Cardiac fibroblast (primary cell): ENCODE results near the gene KRTAP10-12.
"Not testable (repeated sequence)": the region's sequence is repeated elsewhere in the genome, so short reads cannot be mapped to it uniquely, and the experiment has no call there.

Source experiments
- DNase-seq, 2 donors: peaks; one replicate each; pipeline versions ENCODE4 v3.0.0 to v3.0.0-alpha.2; 2010; ENCODE audit warnings: low read depth in 2 of 2
- H3K4me3 ChIP-seq, 2 donors: replicated peaks in 1 of 2; 1 replicate in 1 of 2; 2 replicates in 1 of 2; pipeline ENCODE4 v1.5.1; 2011; ENCODE audit warnings: low read depth in 2 of 2, low read length in 2 of 2, mild to moderate bottlenecking in 2 of 2, moderate library complexity in 1 of 2
- CTCF ChIP-seq: IDR thresholded peaks from one replicate; pipeline ENCODE4 v1.5.1; 2011; ENCODE audit warnings: low read depth, mild to moderate bottlenecking, low read length, inconsistent platforms

Gene KRTAP10-12

DNA sequence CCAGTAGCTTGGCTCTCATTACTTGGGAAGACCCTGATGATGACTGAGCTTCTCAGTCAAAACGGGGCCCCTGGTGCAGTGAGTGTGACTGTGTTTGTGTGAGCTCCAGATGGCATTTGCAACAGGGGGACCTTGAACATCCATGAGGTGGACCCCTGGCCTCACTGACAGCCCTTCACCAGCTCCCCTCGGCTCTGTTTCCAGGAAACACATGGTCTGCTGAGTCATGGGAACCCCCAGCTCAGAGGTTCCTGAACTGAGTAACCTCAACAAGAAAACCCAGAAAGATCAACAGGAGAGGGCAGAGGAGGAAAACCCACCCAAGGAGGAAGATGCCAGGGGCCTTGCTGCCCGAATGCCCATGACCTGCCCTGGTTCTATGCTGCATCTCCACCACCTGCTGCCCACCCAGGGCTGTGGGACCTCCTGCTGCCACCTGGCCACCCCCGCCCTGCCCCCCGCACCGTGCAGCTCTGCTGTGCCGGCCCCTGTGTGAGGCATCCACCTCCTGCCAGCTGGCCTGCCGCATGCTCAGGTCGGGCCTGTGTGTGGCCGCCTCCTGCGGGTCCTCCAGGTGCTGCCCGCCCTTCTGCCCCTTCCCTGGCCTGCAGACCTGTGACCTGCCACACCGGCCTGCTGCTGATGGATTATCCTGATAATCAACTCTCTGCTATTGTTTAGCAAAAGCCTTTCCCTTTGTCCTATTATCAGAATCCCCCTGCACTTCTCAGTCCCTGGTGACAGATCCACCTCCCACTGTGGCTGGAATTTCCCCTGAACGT is 10.8 kb upstream of the KRTAP10-12 start:
- TF ChIP-seq CTCF: no peak

GRCh38 chr21:44686843-44687561 is 10.0 kb upstream of the KRTAP10-12 start:
- DNase-seq: no peak
- H3K4me3 ChIP-seq: no peak overlapping the region
- TF ChIP-seq CTCF: no peak

More for the DNA sequence above, 10.8 kb upstream of the KRTAP10-12 start:
- no peak overlapping the region for H3K4me3 ChIP-seq
- no peak for DNase-seq

DNA sequence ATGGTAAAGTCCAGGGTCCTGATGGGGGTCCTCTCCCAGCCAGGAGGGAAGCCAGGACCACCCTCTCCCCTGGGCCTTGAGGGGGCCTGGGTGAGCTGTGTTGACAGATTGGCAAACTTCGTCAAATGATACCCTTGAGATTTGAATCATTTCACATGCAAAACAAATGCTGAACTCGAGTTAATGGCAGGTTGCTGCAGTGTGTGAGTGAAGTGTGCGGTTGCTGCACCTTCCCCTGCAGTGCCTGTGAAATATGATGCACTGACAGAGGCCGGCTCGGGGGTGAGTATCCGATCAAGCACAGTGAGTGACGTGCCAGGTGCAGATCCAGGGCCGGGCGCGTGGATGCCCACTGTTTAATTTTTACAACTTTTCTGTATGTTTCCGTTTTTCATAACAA is 9.3 kb upstream of the KRTAP10-12 start:
- no peak overlapping the region for H3K4me3 ChIP-seq
- TF ChIP-seq CTCF: no peak
- DNase-seq: no peak

DNA sequence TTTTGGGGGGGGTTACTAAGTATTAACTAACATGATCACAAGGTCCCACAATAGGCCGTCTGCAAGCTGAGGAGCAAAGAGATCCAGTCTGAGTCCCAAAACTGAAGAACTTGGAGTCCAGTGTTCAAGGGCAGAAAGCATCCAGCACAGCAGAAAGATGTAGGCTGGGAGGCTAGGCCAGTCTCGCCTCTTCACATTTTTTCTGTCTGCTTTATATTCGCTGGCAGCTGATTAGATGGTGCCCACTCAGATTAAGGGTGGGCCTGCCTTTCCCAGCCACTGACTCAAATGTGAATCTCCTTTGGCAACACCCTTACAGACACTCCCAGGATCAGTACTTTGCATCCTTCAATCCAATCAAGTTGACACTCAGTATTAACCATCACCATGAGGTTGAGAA is 7.2 kb upstream of the KRTAP10-12 start:
- not testable (repeated sequence) for DNase-seq, H3K4me3 ChIP-seq

DNA sequence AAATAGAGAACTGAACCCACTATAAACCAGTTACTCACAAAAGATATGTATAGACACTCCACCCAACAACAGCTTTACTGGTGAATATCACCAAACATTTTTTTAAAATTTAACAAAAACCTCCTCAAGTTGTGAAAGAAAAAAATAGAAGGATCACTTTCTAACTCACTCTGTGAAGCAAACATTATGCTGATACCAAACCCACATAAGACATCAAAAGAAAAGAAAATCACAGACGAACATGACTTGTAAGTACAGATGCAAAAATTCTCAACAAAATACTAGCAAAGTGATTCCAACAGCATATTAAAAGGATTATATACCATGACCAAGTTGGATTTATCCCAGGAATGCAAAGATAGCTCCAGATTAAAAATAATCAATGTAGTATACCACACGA is 5.3 kb upstream of the KRTAP10-12 start:
- no peak overlapping the region for H3K4me3 ChIP-seq
- DNase-seq: no peak
- TF ChIP-seq CTCF: no peak

GRCh38 chr21:44692798-44693512 is 4.0 kb upstream of the KRTAP10-12 start:
- H3K4me3 ChIP-seq: no peak overlapping the region
- DNase-seq: no peak
- TF ChIP-seq CTCF: no peak

- no peak for TF ChIP-seq CTCF
- DNase-seq: no peak
- H3K4me3 ChIP-seq: no peak overlapping the region
Measured at GRCh38 chr21:44694776-44695175, 2.2 kb upstream of the KRTAP10-12 start.
